ENCODE measurements around the gene NSFL1C.

GRCh38 chr20:1505871-1506270 is 39.2 kb upstream of the NSFL1C start:
- no peak for TF ChIP-seq CTCF (IDR thresholded peaks at IDR 0.05)
- TF ChIP-seq POLR2A (IDR thresholded peaks at IDR 0.05) = no peak
